Stimulated activated CD4-positive, alpha-beta T cell treated with anti-CD3 and anti-CD28 coated beads, Interleukin-1b, Interleukin-23, amount 100 ng/mL, for 24 hours (primary cell): Measurements from ENCODE around the gene C1D.
"Not testable (repeated sequence)": the region's sequence is repeated elsewhere in the genome, so short reads cannot be mapped to it uniquely, and the experiment has no call there.

ENCODE experiments used
- DNase-seq, 4 experiments: peaks; one replicate each; pipeline ENCODE4 v3.0.0-alpha.2; 2020; ENCODE audit warnings: low read depth in 4 of 4, low spot score in 1 of 4

Gene C1D

GRCh38 chr2:68062680-68063387, at the start of gene C1D:
C1D (minus strand) TSS chr2:68063004; CDS start chr2:68047310, 15,694 bp downstream.
- DNase-seq: peak; percentile 85 to 95 (median 90)

GRCh38 chr2:68110102-68110501, 47.3 kb upstream of the C1D start:
- DNase-seq: no peak

DNA sequence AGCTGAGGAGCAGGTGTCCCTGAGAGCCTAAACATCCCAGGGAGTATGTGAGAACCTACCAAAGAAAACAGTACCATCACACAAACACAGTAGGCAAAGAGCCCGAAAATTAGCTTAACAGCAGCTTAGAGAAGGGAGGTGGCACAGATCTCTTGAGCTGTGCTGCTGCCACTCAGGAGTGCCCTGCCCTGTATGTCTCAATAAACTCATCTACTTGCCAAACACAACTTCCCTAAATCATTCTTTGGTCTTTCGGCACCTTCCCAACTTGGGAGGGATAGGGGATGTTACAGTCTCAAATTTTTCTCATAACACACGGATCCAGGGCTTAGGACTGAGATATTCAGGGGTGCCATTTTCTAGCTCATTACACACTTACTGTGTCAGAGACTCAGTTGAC, 45.3 kb upstream of the C1D start:
- DNase-seq: no peak

DNA sequence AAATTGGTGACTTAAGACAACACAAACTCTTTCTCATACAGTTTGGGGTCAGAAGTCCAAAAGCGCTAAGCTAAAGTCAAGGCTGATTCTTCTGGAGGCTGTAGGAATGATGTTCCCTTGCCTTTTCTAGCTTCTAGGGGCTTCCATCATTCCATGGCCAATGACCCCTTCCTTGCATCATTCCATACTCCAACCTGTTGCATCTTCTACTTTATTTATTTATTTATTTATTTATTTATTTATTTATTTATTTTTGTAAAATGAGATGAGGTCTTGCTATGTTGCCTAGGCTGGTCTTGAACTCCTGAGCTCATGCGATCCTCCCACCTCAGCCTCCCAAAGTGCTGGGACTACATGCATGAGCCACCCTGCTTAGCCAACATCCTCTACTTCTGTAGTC, 44.7 kb upstream of the C1D start:
- no peak for DNase-seq

DNA sequence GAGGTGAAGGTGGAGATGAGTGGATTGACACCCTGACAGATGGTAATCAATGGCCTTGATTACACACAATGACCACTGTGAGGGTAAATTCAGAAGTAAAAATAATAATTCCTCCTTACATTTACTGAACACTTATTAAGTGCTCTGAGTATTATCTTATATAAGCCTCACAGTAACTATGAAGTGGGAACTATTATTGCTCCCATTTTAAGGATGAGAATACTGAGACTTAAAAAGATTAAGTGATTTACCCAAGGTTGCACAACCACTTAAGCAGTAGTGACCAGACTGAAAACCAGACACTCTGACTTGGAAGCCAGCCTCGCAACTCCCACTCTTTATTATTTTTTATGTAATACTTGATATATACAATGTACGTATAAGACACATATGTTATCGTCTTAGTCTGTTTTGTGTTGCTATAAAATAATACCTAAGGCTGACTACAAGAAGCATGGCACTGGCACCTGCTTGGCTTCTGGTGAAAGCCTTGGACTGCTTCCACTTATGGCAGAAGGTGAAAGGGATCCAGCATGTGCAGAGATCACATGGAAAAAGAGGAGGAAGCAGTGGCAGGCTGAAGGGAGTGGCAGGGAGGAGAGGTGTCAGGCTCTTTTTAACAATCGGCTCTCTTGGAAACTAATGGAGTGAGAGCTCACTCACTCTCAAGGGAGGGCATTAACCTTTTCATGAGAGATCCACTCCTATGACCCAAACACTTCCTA, 41.5 kb upstream of the C1D start:
- DNase-seq: no peak

- DNase-seq: no peak
These were observed 40.9 kb upstream of the C1D start for GRCh38 chr2:68103709-68104055.

GRCh38 chr2:68103030-68103708, 40.4 kb upstream of the C1D start:
- no peak for DNase-seq

GRCh38 chr2:68100189-68100588, 37.4 kb upstream of the C1D start:
- no peak for DNase-seq

GRCh38 chr2:68099260-68099659, 36.5 kb upstream of the C1D start:
- DNase-seq: no peak

DNA sequence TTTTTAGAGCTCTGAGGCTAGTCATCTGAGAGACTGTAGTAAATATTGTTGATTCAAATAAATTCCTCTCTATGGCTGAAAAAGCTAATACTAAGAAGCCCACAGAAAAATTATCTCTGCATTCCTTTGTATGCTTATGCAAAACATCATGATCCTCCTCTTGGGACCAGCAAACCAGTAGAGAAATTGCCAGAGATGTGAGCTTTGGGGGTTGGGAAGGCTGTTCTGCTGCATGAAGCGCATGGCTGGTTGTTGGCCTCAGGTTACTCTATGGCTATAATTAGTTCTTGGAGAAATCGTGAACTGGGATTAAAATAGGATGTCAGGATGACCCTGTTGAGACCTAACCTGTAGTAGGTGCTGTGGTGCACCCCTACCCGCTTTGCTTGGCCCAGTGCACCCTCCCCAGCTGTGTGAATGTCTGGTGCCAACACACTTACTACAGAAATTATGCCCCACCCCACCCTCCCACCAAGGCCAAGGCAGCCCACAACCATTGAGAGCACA, 35.5 kb upstream of the C1D start:
- DNase-seq: no peak

DNA sequence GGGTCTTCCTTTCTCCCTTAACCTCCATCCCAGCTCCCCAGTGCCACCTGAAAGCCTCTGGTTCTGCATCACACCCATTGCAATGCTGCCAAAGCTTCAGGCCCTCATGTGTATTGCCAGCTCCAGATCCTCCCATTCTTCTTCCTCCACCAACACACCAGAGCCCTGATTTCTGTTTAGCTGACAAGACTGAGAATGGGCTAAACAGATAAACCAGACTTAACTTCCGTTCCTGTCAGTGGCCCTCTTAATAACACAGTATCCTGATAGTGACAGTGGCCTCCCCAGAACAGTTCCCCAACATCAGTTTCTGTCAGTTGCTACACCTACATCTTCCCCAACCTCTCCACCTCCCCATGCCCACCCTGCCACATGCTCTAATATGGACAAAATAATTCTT, 31.3 kb upstream of the C1D start:
- DNase-seq: no peak

DNA sequence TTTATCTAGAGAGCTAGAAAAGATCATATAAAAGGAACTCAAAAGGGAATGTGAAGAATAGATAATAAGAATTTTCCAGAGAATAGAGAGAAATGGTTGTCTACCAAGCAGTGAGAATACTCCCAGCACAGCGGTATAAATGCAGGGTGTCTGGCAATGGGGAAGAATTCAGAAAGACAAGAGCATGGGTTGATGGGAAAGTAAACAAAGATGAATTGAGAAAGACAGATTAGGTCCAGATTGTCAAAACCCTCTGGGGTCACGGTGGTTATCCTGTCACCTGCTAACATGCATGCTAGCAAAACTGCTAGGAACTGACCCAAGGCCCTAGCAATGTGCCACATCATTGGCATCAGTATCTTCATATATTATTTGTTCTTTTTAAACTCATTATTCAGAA, 30.8 kb upstream of the C1D start:
- no peak for DNase-seq

DNA sequence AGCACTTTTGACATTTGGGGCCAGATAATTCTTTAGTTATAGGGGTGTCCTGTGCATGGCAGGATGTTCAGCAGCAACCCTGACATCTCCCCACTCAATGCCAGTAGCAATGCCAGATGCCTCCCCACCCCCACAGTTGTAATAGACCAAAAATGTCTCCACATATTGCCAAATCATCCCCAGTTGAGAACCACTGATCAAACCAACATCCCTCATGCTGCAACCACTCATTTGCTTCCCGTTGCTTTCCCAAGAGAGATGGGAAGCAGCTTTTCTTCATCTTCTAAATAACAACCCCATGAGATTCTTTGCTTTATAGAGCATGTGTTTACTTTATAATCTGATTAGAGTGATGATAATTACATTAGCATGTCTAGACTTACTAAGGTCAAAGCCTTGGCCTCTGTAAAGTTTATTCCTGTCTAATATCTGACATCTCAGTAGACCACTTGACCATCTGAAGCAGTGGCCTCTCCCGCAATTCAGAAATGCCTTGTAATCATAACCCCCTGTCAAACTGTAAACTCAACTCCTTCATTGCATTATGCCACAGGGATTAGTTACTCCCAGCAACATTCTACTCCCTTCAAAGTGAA, 28.7 kb upstream of the C1D start:
- DNase-seq: no peak

DNA sequence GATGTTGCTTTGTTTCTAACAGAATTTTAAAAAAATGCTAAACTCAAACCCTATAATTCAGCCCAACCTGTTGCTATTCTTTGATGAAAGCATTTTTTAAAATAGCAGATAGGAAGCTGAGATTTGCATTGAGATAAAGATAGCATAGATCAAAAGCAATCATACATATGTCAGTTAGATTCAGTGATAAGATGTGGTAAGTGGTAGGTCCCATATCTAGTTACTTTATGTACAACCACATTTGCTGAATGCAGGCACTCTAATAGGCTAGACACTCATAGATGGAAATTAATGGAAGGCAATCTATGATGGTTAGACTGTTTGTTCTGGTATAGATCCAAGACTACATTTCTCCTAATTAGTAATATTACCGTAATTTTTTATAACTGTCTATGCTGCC, 27.2 kb upstream of the C1D start:
- DNase-seq: no peak

DNA sequence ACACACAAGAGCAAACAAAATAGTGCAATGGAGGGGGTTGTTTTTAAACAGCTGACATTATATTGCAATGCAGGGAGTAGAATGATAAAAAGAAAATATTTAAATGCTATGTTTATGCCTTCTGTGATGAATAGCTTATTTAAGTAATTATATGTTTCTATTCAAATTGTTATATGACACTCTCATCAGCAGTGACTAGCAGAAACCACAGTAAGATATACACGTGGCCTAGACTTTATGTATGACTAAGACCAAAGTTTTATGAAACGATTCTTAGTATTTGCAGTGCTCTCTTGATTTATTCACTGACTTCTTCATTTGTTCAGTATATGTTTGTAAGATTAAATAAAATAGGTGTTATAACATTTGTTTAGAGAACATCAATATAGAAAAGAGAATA, 26.1 kb upstream of the C1D start:
- no peak for DNase-seq

DNA sequence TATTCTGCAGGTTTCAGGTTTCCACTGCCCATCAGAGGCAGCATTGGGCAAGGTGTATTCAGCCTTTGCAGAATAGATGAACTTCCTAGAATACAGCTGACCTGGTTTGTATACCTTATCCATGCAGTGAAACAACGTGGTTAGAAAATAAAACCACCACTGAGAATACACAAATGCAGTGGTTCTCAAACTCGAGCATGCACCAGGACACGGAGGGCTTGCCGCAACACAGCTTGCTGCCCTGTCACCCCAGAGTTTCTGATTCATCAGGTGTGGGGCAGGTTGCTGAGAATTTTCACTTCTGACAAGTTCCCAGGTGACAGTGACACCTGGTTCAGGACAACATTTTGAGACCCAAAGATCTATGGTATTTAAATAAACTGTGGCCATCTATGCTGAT, 23.4 kb upstream of the C1D start:
- DNase-seq: no peak

DNA sequence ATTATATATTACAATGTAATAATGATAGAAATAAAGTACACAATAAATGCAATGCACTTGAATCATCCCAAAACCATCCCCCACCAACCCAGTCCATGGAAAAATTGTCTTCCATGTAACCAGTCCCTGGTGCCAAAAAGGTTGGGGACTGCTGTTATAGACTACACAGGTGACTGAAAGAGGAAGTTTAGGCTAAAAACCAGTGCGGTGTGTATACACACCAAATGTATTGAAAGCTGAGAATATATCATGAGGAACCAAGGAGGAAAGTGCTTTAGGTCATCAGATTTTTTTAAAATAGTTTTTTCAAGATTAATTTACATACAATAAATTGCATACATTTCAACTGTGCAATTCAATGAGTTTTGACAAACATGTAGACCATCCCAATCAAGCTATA, 20.5 kb upstream of the C1D start:
- no peak for DNase-seq

DNA sequence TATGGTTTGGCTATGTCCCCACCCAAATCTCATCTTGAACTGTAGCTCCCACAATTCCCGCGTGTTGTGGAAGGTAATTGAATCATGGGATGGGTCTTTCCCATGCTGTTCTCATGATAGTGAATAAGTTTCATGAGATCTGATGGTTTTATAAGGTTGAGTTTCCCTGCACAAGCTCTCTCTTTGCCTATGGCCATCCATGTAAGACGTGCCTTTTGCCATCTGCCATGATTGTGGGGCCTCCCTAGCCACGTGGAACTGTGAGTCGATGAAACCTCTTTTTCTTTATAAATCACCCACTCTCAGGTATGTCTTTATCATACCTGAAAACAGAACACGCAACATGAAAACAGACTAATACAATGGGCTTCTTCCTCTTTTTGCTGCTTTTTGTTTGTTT, 11.2 kb upstream of the C1D start:
- DNase-seq: no peak

DNA sequence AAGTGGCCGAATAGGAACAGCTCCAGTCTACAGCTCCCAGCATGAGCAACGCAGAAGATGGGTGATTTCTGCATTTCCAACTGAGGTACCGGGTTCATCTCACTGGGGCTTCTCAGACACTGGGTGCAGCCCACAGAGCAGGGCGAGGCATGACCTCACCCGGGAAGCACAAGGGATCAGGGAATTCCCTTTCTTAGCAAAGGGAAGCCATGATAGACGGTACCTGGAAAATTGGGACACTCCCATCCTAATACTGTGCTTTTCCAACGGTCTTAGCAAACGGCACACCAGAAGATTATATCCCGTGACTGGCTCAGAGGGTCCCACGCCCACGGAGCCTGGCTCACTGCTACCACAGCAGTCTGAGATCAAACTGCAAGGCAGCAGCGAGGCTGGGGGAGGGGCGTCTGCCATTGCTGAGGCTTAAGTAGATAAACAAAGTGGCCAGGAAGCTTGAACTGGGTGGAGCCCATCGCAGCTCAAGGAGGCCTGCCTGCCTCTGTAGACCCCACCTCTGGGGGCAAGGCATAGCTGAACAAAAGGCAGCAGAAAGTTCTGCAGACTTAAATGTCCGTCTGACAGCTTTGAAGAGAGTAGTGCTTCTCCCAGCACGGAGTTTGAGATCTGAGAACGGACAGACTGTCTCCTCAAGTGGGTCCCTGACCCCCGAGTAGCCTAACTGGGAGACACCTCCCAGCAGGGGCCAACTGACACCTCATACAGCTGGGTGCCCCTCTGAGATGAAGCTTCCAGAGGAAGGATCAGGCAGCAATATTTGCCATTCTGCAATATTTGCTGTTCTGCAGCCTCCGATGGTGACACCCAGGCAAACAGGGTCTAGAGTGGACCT, 1.2 kb upstream of the C1D start:
- not testable (repeated sequence) for DNase-seq

- no peak for DNase-seq
These were observed 2.2 kb downstream of the C1D start for GRCh38 chr2:68060652-68061051.
